GM21528 (cell line): Measurements from ENCODE around the gene C2CD4A.

Experiments
- ATAC-seq: cut with Tn5 transposase; IDR thresholded peaks from one replicate; pipeline ENCODE4 v1.9.1; 2021; ENCODE audit warnings: mild to moderate bottlenecking, moderate library complexity; ENCODE audit not compliant: unreplicated experiment, low FRiP score

The C2CD4A gene

DNA sequence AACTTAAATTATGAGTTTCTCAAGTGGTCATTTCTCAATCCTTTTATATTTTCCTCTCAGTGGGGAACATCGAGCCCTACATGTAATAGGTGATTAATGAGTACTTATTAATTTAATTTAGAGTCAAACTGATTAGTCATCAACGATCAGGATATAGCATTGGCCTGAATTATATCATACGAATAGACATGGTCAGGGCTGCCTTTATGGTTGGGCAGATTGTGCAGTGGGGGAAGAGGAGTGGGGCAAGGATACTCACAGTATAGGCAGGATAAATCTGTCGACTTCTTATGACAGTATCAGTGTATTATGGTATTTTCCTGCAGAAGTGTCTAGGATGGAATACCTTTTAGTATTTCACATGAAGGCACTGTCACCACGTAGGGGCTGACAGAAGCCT lies 27.0 kb downstream of the C2CD4A start:
- ATAC-seq = no peak

- ATAC-seq = no peak
These were observed 27.6 kb downstream of the C2CD4A start for GRCh38 chr15:62094388-62094787.

DNA sequence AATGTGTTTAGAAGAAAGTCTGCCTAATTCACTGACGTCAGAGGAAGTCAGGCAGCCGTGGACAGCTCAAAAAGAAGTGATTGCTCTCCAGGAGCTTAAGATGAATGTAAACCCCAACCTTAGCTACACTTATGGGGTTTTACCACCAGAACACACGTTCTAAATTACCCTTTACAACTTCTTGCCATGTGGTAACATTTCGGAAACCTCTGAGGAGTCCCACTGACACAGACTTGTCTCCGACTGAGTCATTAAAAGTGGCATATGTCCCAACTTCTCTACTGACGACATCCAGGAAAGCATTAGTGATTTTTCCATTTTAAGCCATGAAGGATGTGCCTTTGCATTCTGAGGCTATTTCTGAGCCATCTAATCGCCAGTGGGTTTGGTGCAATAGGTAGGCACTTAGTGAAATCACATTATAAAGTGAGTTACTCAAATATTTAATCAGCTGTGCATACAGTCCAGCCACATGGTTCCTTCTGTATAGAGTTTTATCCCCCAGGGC lies 32.4 kb downstream of the C2CD4A start:
- no peak for ATAC-seq

DNA sequence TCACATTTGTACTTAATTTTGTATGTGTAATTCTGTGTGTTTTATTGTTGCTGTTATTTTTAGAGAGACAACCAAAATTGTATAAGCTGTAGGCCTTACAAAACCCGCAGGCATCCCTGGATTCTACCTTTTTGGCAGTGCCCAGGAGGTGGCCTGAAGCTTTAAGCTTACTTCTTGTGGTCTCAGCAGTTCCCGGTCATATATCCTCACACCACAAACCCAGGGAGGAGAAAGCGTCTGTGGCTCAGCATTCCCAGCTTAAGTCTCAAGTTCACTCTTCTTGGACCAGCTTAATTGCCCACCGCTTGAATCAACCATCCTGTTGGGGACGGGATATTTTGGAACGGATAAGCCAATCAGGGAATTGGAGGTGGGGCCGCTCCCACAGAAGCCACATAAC lies 36.7 kb downstream of the C2CD4A start:
- ATAC-seq = no peak

DNA sequence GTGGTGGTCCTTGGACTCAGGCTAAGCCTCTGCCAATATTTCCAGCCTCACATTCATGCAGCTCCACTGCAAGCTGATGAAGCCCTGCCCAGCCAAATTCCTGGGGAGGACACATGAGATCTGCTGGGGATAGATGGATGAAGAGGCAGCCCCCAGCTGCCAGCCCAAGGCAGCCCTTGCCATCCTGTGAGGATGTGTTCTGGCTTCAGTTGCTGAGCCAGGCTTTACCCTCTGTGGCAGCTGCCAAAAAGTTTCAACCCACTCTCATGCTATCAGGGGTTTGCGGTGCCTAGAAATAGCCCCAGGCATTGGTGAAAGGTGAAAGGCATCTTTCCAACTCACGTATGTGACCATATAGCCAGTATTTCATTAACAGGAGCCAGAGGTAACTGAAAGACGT lies 37.6 kb downstream of the C2CD4A start:
- ATAC-seq = no peak

DNA sequence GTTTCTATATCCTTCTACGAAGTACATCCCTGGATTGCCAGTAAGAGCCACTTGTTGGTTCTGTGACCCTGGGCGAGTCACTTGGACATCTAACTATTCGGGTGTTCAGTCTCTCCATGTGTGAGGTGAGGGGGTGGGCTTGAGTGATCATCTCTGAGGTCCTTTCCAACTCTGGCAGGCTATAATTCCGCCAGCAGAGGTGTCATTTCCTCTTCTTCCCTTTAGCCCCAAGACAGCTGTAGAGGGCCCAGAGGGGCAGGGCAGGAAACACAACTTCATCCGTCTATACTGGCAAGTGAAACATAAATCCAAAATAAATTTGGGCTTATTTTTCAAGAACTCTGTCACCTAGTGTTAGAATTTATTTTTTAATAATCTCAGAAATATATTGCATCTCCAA lies 38.1 kb downstream of the C2CD4A start:
- ATAC-seq = no peak

GRCh38 chr15:62105266-62105665 lies 38.5 kb downstream of the C2CD4A start:
- no peak for ATAC-seq

DNA sequence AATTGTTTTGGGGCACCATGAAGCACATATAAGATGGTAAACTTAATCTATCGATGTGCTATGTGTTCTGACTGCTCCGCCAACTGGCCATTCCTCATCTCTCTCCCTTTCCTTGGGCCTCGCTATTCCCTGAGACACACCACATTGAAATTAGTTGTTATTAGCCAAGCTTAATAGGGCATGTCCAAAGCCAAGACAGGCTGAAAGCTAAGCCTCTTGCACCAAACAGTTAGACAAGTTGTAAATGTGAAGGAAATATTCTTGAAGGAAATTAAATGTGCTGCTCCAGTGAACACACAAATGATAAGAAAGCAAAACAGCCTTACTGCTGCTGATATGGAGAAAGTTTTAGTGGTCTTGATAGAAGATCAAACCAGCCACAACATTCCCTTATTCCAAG lies 39.3 kb downstream of the C2CD4A start:
- ATAC-seq = no peak

GRCh38 chr15:62107571-62108121 lies 40.9 kb downstream of the C2CD4A start:
- no peak for ATAC-seq

DNA sequence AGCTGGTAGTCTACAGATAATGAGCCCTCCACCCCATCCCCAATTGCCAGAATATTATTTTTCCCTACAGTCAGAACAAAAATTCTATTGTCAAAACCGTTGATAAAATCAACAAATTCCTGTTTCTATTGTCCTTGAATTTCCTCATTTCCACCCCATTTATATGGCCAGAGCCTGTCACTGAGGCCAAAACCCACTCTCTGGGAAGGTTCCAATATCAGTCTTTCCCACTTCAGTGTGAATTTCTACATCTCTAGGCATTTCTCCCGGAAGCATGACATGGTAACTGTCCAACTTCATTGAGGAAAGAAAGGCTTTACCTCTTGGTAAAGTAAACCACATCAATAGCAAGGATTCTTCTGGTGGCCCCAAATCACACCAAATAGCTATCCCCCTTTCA lies 41.6 kb downstream of the C2CD4A start:
- ATAC-seq = no peak

DNA sequence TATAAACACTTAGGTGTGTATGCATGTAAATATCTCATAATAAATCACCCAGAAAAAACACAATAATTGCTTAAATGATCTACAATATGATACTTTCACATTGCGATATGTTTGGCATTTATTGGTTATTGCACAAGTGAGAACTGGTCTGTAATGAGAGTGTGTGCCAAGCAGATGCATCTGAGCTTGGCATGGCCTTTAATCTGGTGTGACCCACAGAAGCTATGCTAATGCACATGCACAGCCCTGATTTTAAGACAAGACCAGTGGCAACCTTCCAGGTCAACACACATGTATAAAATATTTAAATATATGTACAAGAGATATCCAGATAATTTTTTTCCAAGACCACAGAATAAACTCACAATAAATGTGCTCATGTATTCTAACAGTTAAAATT lies 42.7 kb downstream of the C2CD4A start:
- no peak for ATAC-seq

GRCh38 chr15:62109982-62110851 lies 43.4 kb downstream of the C2CD4A start:
- ATAC-seq = no peak

DNA sequence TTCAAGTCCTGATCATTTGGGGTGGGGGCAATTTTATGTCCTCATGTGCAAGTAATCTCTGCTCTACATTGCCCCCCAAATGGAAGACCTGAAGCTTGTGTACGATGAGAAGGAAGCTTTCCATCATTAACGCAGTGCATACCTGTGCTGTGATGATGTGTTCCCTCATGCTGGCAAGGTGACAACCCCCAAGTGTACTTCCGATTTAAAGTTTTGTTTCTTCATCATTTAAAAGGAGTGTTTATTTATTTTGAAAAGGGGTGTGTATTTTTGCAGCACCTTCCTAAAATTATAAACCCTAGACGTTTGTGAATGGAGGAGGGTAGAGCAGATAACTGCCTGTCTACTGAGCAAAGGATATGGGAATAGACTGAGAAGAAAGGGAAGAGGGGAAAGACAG lies 45.3 kb downstream of the C2CD4A start:
- no peak for ATAC-seq

DNA sequence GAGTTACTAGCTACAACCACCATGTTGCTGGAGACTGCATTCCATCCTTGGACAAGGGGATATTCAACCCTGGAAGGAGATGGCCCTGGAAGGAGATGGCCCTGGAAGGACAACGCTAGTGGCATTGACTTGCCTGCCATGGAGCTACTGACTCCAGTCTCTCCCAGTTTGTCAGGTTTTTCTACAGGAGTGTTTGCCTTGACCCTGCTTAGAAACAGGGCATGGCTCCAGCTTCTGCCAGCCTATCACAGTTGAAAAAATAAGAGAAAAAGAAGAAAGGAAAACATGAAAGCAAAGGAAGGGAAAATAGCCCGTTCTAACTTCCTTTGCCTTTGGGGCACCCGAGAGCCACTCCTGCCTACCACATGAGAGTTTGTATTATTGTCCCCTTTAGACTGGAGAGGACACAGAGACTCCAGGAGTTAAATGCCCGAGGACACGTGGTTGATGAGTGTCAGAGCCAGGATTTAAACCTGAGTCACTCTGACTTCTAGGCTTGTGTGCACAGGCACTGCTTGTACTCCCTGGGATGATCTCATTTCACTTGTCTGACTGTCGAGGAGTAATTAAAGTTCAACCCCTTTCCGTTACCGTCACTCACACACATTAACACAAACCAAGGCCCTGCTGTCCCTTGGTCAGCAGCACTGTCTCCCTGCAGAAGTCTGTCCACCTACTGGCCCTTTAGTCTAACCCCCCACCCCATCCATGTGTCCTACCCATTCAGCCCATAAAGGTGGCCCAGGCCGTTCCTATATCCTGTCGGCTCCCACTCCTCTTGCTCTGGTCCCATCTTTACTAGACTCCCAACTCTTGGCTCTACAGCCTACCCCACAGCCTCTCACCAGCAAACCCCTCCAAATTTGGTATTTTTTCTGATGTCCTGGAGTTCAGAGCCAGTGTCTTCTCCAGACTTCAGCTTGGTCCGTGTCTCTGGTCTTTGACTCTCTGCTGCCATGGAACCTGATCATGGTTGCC lies 46.1 kb downstream of the C2CD4A start:
- no peak for ATAC-seq

GRCh38 chr15:62115847-62116246 lies 49.1 kb downstream of the C2CD4A start:
- ATAC-seq = no peak

DNA sequence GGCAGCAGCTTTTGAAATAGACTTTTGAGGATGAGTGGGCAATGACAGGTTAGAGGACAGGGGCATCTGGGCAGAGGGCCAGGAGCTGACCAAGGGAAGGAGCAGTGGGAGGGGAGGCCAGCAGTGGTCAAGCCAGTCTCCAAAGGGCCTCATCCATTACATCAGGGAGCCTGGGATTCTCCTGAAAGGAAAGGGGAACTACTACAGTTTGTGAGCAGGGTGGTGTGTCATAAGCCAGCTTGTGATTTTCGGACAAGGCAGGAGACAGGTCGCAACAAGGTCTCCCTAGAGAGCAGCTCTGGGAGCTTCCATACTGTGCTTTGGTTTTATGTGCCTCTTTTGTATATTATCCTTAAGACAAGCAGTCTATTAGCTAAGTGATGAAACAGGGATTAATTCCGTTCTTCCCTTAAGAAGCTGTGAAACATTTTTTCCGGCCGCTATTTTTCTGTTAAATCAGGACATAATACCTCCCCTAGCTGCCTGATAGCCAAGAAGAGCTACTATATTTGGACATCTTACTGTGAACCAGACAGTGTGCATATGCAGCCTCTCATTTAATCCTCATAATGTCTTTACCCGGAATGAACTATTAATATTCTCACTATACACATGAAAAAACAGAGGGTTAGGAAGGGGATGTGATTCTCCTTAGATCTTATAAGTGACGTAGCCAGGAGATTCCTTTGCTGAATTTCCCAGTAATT lies 51.9 kb downstream of the C2CD4A start:
- no peak for ATAC-seq

DNA sequence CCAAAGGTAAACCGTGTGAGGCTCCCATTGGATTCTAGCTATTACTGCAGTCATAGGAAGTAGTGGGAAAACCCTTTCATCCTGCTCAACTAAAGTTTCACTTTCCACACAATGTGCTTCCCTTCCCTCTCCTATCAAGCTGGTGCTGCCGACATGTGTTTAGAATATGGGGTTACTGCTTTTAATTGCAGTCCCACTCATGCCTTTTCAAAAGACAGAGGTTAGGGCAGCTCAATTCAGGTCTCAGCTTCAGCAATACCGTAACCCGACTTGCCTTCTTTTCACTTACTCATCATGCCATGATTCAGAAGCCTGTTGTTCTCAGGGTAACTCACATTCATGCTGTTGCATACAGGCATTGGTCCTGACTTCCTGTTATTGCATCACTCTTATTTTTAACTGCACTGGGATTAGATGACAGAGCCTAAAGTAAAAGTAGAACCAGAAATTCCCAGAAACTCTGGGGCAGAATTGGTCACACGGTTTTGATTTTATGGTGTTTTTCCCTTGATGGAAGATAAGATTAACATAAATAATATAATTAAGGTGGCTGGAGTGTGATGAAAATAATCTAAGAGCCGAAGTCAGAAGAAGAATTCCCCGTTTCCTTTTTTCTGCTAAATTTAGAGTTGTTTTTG lies 52.6 kb downstream of the C2CD4A start:
- no peak for ATAC-seq

DNA sequence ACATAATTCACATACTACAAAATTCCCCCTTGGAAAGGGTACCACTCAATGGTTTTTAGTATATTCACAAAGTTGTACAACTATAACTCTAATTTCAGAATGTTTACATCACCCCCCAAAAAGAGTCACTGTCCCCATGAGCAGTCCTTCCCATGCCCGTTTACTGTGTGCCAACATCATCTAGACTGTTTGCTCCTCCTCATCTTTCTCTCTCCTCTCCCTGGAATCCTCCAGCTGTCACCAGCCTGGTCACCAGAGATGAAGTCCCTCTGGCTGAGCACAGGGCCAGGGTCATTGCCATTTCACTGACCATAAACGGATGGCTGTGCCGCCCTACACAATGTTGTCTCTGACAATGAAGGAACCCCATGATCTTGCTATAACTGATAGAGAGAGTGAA lies 53.1 kb downstream of the C2CD4A start:
- no peak for ATAC-seq
